ENCODE measurements around the gene QPRT.
"Not testable (repeated sequence)": the region's sequence is repeated elsewhere in the genome, so short reads cannot be mapped to it uniquely, and the experiment has no call there.

The QPRT gene

GRCh38 chr16:29678691-29679267 is at the start of gene QPRT:
Gene QPRT, plus strand, starts transcription at chr16:29679180. Its CDS starts 18 bp downstream, at chr16:29679198.
- DNase-seq (ENCODE audit: low spot score), result no peak

- DNase-seq (ENCODE audit: low spot score), result not testable (repeated sequence)
These were observed 49.7 kb upstream of the QPRT start for GRCh38 chr16:29629318-29629717.

- not testable (repeated sequence) for DNase-seq (ENCODE audit: low spot score)
These were observed 47.3 kb upstream of the QPRT start for GRCh38 chr16:29631658-29632057.

GRCh38 chr16:29635902-29636301 is 43.1 kb upstream of the QPRT start:
- DNase-seq (ENCODE audit: low spot score), result not testable (repeated sequence)

GRCh38 chr16:29636368-29636767 is 42.6 kb upstream of the QPRT start:
- DNase-seq (ENCODE audit: low spot score), result not testable (repeated sequence)

- DNase-seq (ENCODE audit: low spot score), result not testable (repeated sequence)
These were observed 40.2 kb upstream of the QPRT start for GRCh38 chr16:29638751-29639150.

GRCh38 chr16:29641561-29641960 is 37.4 kb upstream of the QPRT start:
- DNase-seq (ENCODE audit: low spot score), result no peak

GRCh38 chr16:29643596-29643995 is 35.4 kb upstream of the QPRT start:
- DNase-seq (ENCODE audit: low spot score), result no peak

- no peak for DNase-seq (ENCODE audit: low spot score)
These were observed 34.6 kb upstream of the QPRT start for GRCh38 chr16:29644338-29644857.

- no peak for DNase-seq (ENCODE audit: low spot score)
These were observed 33.8 kb upstream of the QPRT start for GRCh38 chr16:29644973-29645693.

- DNase-seq (ENCODE audit: low spot score), result no peak
These were observed 33.2 kb upstream of the QPRT start for GRCh38 chr16:29645694-29646187.

- DNase-seq (ENCODE audit: low spot score), result no peak
These were observed 32.0 kb upstream of the QPRT start for GRCh38 chr16:29646947-29647346.

GRCh38 chr16:29649588-29650494 is 29.1 kb upstream of the QPRT start:
- DNase-seq (ENCODE audit: low spot score), result no peak

- no peak for DNase-seq (ENCODE audit: low spot score)
These were observed 28.2 kb upstream of the QPRT start for GRCh38 chr16:29650771-29651170.

GRCh38 chr16:29651774-29652349 is 27.1 kb upstream of the QPRT start:
- DNase-seq (ENCODE audit: low spot score), result no peak

GRCh38 chr16:29653471-29653870 is 25.5 kb upstream of the QPRT start:
- DNase-seq (ENCODE audit: low spot score), result no peak

GRCh38 chr16:29653890-29654289 is 25.1 kb upstream of the QPRT start:
- not testable (repeated sequence) for DNase-seq (ENCODE audit: low spot score)

GRCh38 chr16:29656688-29657523 is 22.1 kb upstream of the QPRT start:
- DNase-seq (ENCODE audit: low spot score), result no peak

GRCh38 chr16:29658705-29659104 is 20.3 kb upstream of the QPRT start:
- no peak for DNase-seq (ENCODE audit: low spot score)

- no peak for DNase-seq (ENCODE audit: low spot score)
These were observed 16.8 kb upstream of the QPRT start for GRCh38 chr16:29662000-29662728.

GRCh38 chr16:29662729-29663015 is 16.3 kb upstream of the QPRT start:
- no peak for DNase-seq (ENCODE audit: low spot score)
